ENCODE measurements around the gene MEGF6.
A peak's percentile ranks its signal among the peaks of the same experiment; 100 is the strongest.
"Not testable (repeated sequence)": the region's sequence is repeated elsewhere in the genome, so short reads cannot be mapped to it uniquely, and the experiment has no call there.

MEGF6 gene

GRCh38 chr1:3590139-3590763 is 21.1 kb downstream of the MEGF6 start:
- peak; percentile 8 for DNase-seq

GRCh38 chr1:3588395-3588794 is 22.9 kb downstream of the MEGF6 start:
- DNase-seq = no peak

GRCh38 chr1:3586986-3587759 is 24.1 kb downstream of the MEGF6 start:
- DNase-seq = no peak

DNA sequence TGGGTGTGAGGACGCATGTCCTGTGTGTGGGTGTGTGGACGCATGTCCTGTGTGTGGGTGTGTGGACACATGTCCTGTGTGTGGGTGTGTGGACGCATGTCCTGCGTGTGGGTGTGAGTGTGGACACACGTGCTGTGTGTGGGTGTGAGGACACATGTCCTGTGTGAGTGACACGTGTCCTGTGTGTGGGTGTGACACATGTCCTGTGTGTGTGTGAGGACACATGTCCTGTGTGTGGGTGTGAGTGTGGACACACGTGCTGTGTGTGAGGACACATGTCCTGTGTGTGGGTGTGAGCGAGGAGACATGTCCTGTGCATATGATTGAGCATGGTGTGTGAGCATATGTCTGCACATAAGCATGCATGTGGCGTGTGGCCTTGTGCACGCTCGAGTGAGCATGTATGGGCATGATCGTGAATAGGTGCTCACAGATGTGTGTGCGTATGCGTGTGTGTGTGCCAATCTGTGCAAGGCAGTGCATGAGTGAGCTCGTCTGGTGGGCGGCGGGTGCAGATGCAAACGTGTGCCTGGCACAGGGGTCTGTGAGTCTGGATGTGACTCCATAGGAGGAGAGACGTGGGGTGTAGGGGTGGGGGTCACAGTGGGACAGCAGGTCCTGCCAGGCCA is 25.3 kb downstream of the MEGF6 start:
- no peak for DNase-seq

DNA sequence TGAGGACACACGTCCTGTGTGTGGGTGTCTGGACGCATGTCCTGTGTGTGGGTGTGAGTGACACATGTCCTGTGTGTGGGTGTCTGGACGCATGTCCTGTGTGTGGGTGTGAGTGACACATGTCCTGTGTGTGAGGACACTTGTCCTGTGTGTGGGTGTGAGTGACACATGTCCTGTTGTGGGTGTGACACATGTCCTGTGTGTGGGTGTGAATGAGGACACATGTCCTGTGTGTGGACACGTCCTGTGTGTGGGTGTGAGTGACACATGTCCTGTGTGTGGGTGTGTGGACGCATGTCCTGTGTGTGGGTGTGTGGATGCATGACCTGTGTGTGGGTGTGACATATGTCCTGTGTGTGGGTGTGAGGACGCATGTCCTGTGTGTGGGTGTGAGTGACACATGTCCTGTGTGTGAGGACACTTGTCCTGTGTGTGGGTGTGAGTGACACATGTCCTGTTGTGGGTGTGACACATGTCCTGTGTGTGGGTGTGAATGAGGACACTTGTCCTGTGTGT is 25.9 kb downstream of the MEGF6 start:
- not testable (repeated sequence) for DNase-seq

- DNase-seq = no peak
Observed at GRCh38 chr1:3584915-3585314, 26.4 kb downstream of the MEGF6 start.

GRCh38 chr1:3583751-3584150 is 27.6 kb downstream of the MEGF6 start:
- not testable (repeated sequence) for DNase-seq

DNA sequence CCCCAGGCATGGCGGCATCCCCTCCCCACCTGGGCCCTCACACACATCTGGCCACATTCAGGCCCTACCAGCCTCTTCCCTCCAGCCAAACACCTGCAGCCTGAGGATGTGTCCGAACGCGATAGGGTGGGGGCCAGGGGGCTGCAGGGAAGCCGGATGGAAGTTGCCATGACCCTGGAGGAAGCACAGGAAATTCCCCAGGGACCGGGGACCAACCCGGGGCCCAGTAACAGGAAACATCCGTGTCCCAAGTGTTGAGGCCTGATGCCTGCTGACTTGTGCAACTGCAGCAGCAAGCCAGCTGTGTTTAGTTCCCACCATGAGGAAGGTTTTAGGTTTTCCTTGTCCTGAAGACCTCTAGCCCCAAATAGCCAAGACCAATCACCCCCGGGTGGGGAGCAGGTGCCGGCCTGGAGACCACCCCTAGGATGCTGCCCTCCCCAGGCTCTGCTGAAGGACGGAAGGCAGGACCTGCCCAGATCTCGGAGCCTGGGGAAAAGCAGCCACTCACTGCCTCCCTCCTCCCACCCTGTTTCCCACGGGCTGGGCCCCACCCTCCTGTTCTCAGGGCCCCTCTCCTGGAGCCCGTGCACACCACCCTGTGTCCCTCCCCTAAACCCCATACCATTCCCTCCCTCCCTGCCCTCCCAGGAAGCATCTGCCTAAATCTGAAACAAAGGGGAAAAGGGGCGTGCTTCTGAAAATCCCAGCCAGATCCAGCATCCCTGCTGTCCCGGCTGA is 29.8 kb downstream of the MEGF6 start:
- no peak for DNase-seq

DNA sequence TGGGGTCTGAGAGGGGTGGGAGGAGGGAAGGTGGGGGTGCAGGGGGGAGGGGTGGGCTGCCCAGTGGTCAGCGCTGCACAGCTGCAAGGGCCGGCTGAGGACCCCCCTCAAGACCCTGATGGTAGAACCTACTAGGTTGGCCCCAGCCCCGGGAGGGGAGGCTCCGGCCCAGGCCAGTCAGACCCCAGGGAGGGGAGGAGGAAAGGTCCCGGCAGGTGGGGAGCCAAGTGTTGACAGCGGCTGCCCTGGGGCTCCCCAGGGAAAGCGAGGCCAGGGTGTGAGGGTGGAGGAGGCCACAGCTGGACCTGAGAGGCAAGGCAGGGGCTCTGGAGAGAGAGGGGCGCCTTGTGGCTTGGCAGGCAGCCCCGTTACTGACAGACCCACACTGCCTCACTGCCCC is 31.1 kb downstream of the MEGF6 start:
- DNase-seq = no peak

- DNase-seq = no peak
Observed at GRCh38 chr1:3579626-3580025, 31.7 kb downstream of the MEGF6 start.

DNA sequence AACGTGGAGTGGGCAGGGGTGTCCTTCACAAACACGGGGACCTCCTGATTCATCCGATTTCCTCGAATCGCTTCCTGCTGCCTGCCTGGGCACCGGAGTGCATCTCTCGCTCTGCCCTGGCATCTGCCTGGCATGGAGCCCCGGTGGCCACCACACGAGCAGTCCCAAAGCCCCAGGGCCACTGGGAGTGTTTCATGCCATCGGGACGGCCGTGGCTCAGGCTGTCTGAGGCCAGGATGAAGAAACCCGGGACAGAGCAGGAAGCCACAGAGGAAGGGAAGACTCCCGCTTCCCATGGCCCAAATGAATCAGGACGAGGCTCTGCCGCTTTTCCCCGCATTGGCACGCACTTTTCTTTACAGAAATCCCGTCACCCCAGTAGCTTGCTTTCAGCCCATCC is 32.4 kb downstream of the MEGF6 start:
- DNase-seq = no peak

- no peak for DNase-seq
Observed at GRCh38 chr1:3578433-3578805, 32.9 kb downstream of the MEGF6 start.

- no peak for DNase-seq
Observed at GRCh38 chr1:3577711-3578432, 33.4 kb downstream of the MEGF6 start.

DNA sequence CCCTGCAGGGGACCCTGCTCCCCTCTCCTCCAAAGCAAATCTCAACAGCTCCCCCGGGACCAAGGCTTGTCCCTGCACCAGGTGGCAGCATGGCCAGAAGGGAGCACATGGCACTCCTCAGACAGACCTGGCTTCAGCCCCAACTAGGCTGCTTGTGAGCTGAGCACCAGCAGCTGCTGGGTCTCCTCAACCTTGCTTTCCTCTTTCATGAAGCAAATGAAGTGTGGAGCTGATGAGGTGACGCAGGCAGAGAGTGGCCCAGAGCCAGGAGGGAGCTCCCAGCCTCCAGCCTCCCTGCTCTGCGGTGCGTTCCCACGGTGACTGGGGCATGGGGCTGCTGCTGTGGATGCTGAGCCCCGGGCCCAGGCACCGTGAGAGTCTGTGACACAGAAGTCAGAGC is 34.0 kb downstream of the MEGF6 start:
- no peak for DNase-seq

DNA sequence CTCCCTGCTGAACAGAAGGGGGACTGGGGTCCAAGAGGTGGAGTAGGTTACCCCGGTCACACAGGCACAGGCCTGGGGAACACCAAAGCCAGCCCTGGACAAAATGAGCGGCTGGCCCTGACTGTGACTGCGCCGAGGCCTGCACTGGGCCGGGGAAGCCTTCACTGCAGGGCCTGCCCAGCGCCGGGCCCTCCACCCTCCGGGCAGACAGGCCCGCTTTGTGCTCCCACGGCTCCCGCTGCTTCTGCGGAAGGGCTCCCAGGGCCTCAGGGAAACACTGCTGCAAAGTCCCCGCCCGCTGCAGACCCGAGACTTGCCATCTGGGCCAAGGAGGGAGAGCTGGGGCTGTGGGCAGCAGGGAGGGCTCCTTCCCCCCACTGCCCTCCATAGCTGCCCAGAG is 35.3 kb downstream of the MEGF6 start:
- no peak for DNase-seq

- not testable (repeated sequence) for DNase-seq
Observed at GRCh38 chr1:3575515-3575914, 35.8 kb downstream of the MEGF6 start.

DNA sequence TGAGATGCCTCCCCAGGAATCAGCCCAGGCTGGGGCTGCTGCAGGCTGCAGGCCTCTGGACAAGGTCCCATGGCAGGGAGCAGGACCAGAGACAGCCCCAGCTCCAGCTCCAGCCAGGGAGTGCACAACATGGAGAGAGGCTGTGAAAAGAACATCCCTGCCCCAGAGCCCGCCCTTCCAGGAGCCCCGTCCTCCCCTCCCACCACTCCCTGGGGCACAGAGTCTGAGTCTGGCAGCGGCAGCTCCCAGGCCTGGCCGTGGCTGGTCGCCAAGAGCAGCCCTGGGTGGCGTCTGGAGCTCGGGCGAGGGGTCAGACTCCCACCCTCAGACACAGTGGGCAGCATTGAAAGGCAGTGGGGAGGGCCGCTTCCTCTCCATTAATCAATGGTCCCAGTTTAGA is 37.8 kb downstream of the MEGF6 start:
- DNase-seq = no peak

GRCh38 chr1:3572638-3573037 is 38.7 kb downstream of the MEGF6 start:
- not testable (repeated sequence) for DNase-seq

- DNase-seq = no peak
Observed at GRCh38 chr1:3571263-3571662, 40.0 kb downstream of the MEGF6 start.

DNA sequence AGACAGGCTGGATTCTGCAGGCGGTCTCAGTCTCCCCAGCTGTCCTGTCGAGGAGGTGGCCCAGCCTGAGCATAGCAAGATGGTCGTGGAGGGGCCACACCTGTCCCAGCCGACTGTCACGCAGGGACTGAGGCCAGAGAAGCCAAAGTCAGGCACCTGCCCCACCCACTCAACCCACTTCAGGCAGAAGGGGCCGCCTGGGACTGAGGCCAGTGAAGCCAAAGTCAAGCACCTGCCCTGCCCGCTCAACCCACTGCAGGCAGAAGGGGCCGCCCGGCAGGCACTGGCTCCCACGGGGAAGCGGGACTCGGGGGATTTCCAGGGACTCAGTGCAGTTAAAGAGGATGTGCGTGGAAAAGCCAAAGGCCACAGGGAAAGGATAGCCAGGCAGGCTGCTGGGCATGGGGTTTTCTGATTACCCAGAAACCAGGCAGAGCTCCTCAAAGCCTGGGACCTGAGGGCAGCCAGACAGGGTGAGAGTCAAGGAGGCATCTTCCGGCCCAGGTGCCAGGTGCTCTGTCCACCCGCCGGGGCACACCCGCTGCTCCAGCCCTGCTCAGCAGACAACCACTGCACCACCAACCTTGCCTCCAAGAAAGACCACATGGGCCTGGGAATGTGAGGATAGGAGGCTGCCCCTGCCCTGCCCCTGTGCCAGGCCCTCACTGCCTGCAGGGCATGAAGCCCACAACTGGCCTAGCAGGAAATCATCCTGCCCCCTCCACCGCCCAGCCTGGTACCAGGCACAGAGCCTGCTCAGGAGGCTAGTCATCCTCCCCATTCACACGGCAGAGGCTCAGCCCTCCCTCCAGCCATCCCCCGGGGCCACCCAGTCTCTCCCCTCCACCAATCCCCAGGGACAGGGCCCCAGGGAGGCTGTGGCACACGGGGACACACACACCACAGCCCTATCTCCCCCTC is 41.0 kb downstream of the MEGF6 start:
- no peak for DNase-seq

- DNase-seq = no peak
Observed at GRCh38 chr1:3569436-3569835, 41.9 kb downstream of the MEGF6 start.
